Measurements from ENCODE around the gene TNFSF10. TPM values are rescaled to one million over a fixed set of nuclear protein-coding genes. Genes with fewer than 3 reads are reported as not detected.
"Not testable (repeated sequence)": the region's sequence is repeated elsewhere in the genome, so short reads cannot be mapped to it uniquely, and the experiment has no call there.

The TNFSF10 gene
- total RNA-seq, 1 experiment from 2014 or later: not detected

DNA sequence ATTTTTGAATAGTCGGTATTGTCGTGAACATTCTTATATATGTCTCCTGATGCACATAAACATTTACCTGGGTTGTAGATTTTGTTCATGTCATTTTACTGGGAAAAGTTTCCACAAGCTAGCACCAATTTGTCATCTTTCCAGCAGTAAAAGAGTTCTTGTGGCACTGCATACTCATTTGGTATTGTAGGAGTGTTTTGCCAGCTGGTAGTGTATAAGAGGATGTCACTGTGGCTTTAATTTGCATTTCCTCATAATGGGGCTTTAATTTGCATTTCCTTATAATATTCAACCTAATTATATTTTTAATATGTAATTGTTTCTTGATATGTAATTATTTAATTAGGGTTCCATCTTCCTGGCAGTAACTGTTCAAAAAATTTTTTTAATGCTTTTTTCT lies 21.2 kb upstream of the TNFSF10 start:
- no peak for DNase-seq (ENCODE audit: low read depth)

- DNase-seq (ENCODE audit: low read depth): no peak
These were observed 20.7 kb upstream of the TNFSF10 start for GRCh38 chr3:172543884-172544283.

DNA sequence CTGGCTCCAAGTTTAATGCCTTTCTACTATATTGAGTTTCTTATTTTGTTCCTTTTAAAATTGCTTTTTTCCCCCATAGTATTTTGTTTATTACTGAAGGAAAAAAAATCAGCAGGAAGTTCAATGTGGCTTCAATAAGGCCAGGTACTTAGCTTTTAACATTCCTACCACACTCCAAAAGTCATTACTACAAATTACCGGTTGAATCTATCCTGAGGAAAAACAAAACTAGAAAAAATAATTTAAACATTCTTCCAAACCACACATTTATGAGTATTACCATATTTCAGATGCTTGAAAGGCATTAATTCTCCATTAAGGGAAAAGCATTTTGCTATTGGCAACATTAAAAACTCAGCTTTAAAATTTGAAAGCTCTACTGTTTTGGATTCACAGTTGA lies 20.2 kb upstream of the TNFSF10 start:
- DNase-seq (ENCODE audit: low read depth): no peak

GRCh38 chr3:172542999-172543398 lies 19.8 kb upstream of the TNFSF10 start:
- DNase-seq (ENCODE audit: low read depth): no peak

- no peak for DNase-seq (ENCODE audit: low read depth)
These were observed 18.8 kb upstream of the TNFSF10 start for GRCh38 chr3:172541945-172542488.

DNA sequence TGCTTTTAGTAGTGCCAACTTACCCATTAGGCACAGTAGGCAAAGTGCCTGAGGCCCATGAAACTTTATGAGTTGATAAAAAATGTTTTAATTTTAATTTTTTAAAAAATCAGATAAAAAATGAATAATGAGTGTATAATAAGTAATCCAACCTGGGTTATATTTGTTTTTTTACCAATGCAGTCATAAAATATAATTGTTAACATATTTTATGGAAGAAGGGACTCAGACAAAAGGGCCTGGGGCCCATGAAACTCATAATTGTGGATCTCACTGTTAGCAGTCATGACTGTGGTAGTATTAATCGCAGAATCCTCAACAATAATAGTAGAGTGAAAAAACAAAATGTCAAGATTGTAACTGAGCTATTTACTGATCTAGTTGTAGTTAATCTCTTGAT lies 16.8 kb upstream of the TNFSF10 start:
- no peak for DNase-seq (ENCODE audit: low read depth)

DNA sequence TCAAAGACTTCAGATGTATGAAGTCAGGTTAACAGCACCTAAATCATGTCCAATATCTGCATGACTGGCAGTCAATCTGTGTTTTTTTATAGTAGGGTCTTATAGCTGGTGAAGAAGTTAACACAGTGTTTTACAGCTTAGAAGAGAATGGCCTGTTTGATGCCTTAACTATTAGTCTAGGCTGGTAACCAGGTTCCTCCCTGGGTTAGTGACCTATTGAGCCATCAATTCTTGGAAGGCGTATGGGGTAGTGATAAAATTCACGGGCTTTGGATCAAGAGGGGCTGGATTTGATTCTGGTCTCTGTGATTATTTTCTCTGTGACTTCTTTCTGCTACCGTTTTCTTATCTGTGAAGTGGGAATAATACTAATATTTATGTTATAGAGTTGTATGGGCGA lies 16.0 kb upstream of the TNFSF10 start:
- no peak for DNase-seq (ENCODE audit: low read depth)

GRCh38 chr3:172538368-172539151 lies 15.3 kb upstream of the TNFSF10 start:
- no peak for DNase-seq (ENCODE audit: low read depth)

- no peak for DNase-seq (ENCODE audit: low read depth)
These were observed 14.4 kb upstream of the TNFSF10 start for GRCh38 chr3:172537507-172538158.

- no peak for DNase-seq (ENCODE audit: low read depth)
These were observed 13.8 kb upstream of the TNFSF10 start for GRCh38 chr3:172536993-172537419.

DNA sequence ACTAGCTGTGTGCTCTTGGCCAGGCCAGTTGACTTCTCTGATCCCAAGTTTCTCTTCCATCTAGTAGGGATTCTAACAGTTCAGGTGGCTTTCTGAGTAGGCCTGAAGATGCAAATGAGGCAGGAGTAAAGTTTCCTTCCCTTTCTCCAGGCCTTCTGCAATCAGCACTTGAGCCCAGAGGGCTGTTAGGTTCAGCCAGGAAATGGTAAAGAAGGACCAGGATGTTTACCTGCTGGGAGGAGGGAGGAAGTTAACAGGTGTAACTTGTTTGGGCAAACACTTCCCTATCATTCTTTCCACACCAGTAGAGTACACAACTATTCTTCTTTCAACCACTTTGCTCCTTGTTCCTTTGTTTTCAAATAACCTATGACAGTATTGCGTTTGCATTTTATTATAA lies 13.3 kb upstream of the TNFSF10 start:
- DNase-seq (ENCODE audit: low read depth): no peak

GRCh38 chr3:172530566-172530965 lies 7.3 kb upstream of the TNFSF10 start:
- DNase-seq (ENCODE audit: low read depth): no peak

GRCh38 chr3:172530101-172530561 lies 6.9 kb upstream of the TNFSF10 start:
- no peak for DNase-seq (ENCODE audit: low read depth)

- no peak for DNase-seq (ENCODE audit: low read depth)
These were observed 5.4 kb upstream of the TNFSF10 start for GRCh38 chr3:172528677-172529076.

GRCh38 chr3:172527306-172527705 lies 4.1 kb upstream of the TNFSF10 start:
- no peak for DNase-seq (ENCODE audit: low read depth)

DNA sequence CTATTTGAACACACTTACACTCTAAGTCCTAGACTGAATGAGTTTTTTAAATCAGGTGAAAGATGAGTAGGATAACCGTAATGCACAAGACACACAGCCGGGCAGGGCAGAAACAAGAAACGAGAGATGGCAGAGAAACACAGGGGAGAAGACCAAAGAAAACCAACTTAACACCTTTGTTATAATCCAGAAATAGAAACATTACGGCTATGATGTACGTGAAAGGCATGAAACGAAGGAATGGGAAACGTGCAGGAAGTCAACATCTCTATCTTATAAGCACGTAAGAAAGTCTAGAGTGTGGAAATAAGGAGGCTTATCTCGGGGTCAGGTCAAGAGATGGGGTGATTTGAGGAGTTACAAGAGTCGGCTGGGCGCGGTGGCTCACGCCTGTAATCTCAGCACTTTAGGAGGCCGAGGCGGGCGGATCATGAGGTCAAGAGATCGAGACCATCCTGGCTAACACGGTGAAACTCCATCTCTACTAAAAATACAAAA lies 1.9 kb upstream of the TNFSF10 start:
- DNase-seq (ENCODE audit: low read depth): no peak

- DNase-seq (ENCODE audit: low read depth): no peak
These were observed 1.4 kb upstream of the TNFSF10 start for GRCh38 chr3:172524611-172525010.

DNA sequence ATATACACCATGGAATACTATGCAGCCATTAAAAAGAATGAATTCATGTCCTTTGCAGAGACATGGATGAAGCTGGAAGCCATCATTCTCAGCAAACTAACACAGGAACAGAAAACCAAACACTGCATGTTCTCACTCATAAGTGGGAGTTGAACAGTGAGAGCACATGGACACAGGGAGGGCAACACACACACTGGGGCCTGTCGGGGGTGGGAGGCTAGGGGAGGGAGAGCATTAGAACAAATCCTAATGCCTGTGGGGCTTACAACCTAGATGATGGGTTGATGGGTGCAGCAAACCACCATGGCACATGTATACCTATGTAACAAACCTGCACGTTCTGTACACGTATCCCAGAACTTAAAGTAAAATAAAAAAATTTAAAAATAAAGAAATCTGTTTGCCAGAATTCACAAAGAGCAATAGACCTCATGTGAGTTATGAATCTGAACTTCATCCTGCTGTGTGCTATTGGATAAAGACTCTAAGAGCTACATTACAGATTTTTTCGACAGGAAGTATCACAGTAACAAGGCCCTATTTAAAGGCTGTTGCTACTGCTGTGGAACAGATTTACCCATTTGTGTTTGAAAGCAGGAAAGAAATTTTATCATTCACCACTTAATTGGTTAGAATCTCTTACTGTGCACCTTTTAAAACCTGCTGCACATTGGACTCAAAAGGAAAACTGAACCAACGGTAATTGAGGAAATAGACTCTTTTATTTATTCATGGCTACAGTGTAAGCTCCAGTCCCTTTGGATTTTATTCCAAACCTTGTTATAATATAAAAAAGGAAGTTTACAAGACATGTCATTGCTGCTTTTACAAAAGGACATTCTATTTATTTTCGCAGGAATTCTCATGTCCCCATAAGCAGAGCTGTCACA lies 1.1 kb downstream of the TNFSF10 start:
- not testable (repeated sequence) for DNase-seq (ENCODE audit: low read depth)

- DNase-seq (ENCODE audit: low read depth): peak; percentile 89
These were observed 2.9 kb downstream of the TNFSF10 start for GRCh38 chr3:172520301-172520831.

- no peak for DNase-seq (ENCODE audit: low read depth)
These were observed 3.5 kb downstream of the TNFSF10 start for GRCh38 chr3:172519740-172520139.

DNA sequence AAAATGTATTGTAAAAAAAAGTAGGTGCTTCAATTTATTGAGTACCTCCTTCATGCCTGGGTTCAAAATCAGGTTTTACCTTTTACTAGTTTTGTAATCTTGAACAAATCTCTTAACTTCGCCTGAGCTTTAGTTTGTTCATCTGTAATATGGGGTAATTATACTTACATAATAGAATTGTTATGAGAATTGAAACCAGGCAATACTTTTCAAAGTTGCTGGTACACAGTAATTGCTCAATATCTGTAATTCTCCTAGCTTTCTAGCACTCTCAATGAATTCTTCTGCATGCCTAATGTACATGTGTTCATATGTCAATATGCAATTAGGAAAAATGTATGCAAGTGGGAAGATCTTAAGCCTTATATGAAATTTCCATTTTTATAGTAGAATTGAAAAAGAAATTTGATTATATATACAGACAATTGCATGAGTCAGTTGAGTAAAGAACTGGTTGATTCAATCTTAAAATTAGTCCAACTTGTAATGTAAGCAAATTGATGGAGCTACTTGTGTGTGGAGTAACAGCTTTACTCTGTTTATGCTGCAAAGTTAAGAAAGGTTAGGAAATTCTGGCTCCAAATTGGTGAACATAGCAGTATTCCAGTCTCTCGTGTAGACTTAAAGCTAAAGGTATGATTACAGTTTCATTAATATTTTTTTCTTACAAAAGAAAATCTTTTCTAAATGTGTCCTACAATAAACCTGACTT lies 4.1 kb downstream of the TNFSF10 start:
- DNase-seq (ENCODE audit: low read depth): no peak
